HG03135 (cell line): ENCODE results near the gene TRPM3.

Source experiments
- ATAC-seq: cut with Tn5 transposase; IDR thresholded peaks from one replicate; pipeline ENCODE4 v1.9.1; 2021; ENCODE audit warnings: mild to moderate bottlenecking, moderate library complexity; ENCODE audit not compliant: unreplicated experiment

TRPM3 gene

GRCh38 chr9:70950270-70950669 is 171.2 kb downstream of the TRPM3 start:
- no peak for ATAC-seq

GRCh38 chr9:70949239-70949638 is 172.2 kb downstream of the TRPM3 start:
- ATAC-seq: no peak

GRCh38 chr9:70948744-70949143 is 172.7 kb downstream of the TRPM3 start:
- ATAC-seq: no peak

GRCh38 chr9:70947511-70947910 is 173.9 kb downstream of the TRPM3 start:
- ATAC-seq: no peak

GRCh38 chr9:70947086-70947485 is 174.3 kb downstream of the TRPM3 start:
- no peak for ATAC-seq

- no peak for ATAC-seq
Observed at GRCh38 chr9:70945301-70945700, 176.1 kb downstream of the TRPM3 start.

- ATAC-seq: no peak
Observed at GRCh38 chr9:70941191-70941590, 180.2 kb downstream of the TRPM3 start.

- ATAC-seq: no peak
Observed at GRCh38 chr9:70940605-70941004, 180.8 kb downstream of the TRPM3 start.

- no peak for ATAC-seq
Observed at GRCh38 chr9:70936536-70936935, 184.9 kb downstream of the TRPM3 start.

GRCh38 chr9:70935856-70936255 is 185.6 kb downstream of the TRPM3 start:
- ATAC-seq: no peak

- ATAC-seq: no peak
Observed at GRCh38 chr9:70934642-70935041, 186.8 kb downstream of the TRPM3 start.

- no peak for ATAC-seq
Observed at GRCh38 chr9:70933321-70933720, 188.1 kb downstream of the TRPM3 start.

GRCh38 chr9:70932097-70932496 is 189.3 kb downstream of the TRPM3 start:
- no peak for ATAC-seq

- ATAC-seq: no peak
Observed at GRCh38 chr9:70927530-70927929, 193.9 kb downstream of the TRPM3 start.

- ATAC-seq: peak; percentile 93
Observed at GRCh38 chr9:70924895-70925547, 196.4 kb downstream of the TRPM3 start.

GRCh38 chr9:70924380-70924779 is 197.0 kb downstream of the TRPM3 start:
- no peak for ATAC-seq

GRCh38 chr9:70923961-70924360 is 197.5 kb downstream of the TRPM3 start:
- no peak for ATAC-seq

- no peak for ATAC-seq
Observed at GRCh38 chr9:70921136-70921535, 200.3 kb downstream of the TRPM3 start.

GRCh38 chr9:70917277-70917676 is 204.1 kb downstream of the TRPM3 start:
- no peak for ATAC-seq

- ATAC-seq: no peak
Observed at GRCh38 chr9:70911791-70912190, 209.6 kb downstream of the TRPM3 start.

- ATAC-seq: no peak
Observed at GRCh38 chr9:70910598-70910997, 210.8 kb downstream of the TRPM3 start.

GRCh38 chr9:70902692-70903131 is 218.7 kb downstream of the TRPM3 start:
- peak; percentile 75 for ATAC-seq

GRCh38 chr9:70902171-70902570 is 219.2 kb downstream of the TRPM3 start:
- no peak for ATAC-seq
